ENCODE results near the gene MFAP1.
"Not testable (repeated sequence)": the region's sequence is repeated elsewhere in the genome, so short reads cannot be mapped to it uniquely, and the experiment has no call there.

The MFAP1 gene

GRCh38 chr15:43828061-43828657 is 3.7 kb upstream of the MFAP1 start:
- peak; percentile 33 for DNase-seq (ENCODE audit: low spot score)
- in situ Hi-C loops (cut with MboI; ENCODE audit: low pct_unique_long_range_greater_than_20kb, low sequenced_read_pairs, unreplicated experiment): no loop called here

GRCh38 chr15:43826508-43827341 is 2.2 kb upstream of the MFAP1 start, which contains the start of gene WDR76:
Gene WDR76 (plus strand): TSS chr15:43827002. CDS start chr15:43827033, 31 bp downstream.
- TF ChIP-seq CTCF (IDR thresholded peaks at IDR 0.05; ENCODE audit: extremely low read depth, insufficient read depth, missing control alignments): no peak
- DNase-seq (ENCODE audit: low spot score): peak; percentile 82
- in situ Hi-C loops (cut with MboI; ENCODE audit: low pct_unique_long_range_greater_than_20kb, low sequenced_read_pairs, unreplicated experiment): no loop called here

More at GRCh38 chr15:43828061-43828657, 3.7 kb upstream of the MFAP1 start:
- no peak for TF ChIP-seq CTCF (IDR thresholded peaks at IDR 0.05; ENCODE audit: extremely low read depth, insufficient read depth, missing control alignments)

- no peak for DNase-seq (ENCODE audit: low spot score)
- in situ Hi-C loops (cut with MboI; ENCODE audit: low pct_unique_long_range_greater_than_20kb, low sequenced_read_pairs, unreplicated experiment): no loop called here
- no peak for TF ChIP-seq CTCF (IDR thresholded peaks at IDR 0.05; ENCODE audit: extremely low read depth, insufficient read depth, missing control alignments)
These were observed 1.6 kb upstream of the MFAP1 start for GRCh38 chr15:43826029-43826507.

GRCh38 chr15:43825305-43825704 is 815 bp upstream of the MFAP1 start:
- in situ Hi-C loops (cut with MboI; ENCODE audit: low pct_unique_long_range_greater_than_20kb, low sequenced_read_pairs, unreplicated experiment); DNase-seq (ENCODE audit: low spot score): not testable (repeated sequence)

GRCh38 chr15:43821505-43821904 is 3.0 kb downstream of the MFAP1 start:
- in situ Hi-C loops (cut with MboI; ENCODE audit: low pct_unique_long_range_greater_than_20kb, low sequenced_read_pairs, unreplicated experiment): no loop called here
- no peak for TF ChIP-seq CTCF (IDR thresholded peaks at IDR 0.05; ENCODE audit: extremely low read depth, insufficient read depth, missing control alignments)
- no peak for DNase-seq (ENCODE audit: low spot score)

- in situ Hi-C loops (cut with MboI; ENCODE audit: low pct_unique_long_range_greater_than_20kb, low sequenced_read_pairs, unreplicated experiment); DNase-seq (ENCODE audit: low spot score): not testable (repeated sequence)
These were observed 9.4 kb downstream of the MFAP1 start for GRCh38 chr15:43815064-43815463.

GRCh38 chr15:43808960-43809678 is 15.4 kb downstream of the MFAP1 start:
- in situ Hi-C loops (cut with MboI; ENCODE audit: low pct_unique_long_range_greater_than_20kb, low sequenced_read_pairs, unreplicated experiment): no loop called here

More at GRCh38 chr15:43808960-43809678, 15.4 kb downstream of the MFAP1 start:
- DNase-seq (ENCODE audit: low spot score): peak; percentile 52
- no peak for TF ChIP-seq CTCF (IDR thresholded peaks at IDR 0.05; ENCODE audit: extremely low read depth, insufficient read depth, missing control alignments)
